Smooth muscle cell (in vitro differentiated cells): ENCODE measurements around the gene CARD8. TPM values are rescaled to one million over a fixed set of nuclear protein-coding genes. Genes with fewer than 3 reads are reported as not detected.

Experiments
- DNase-seq: peaks from one replicate; lab custom pipeline; 2025; ENCODE audit not compliant: unreplicated experiment; lab: John Stamatoyannopoulos, UW
- H2AFZ ChIP-seq: fragments of 200-600 bp; sonication (generic); 2 replicates; pipeline ENCODE4 v1.6.0; 2016; ENCODE audit warnings: antibody characterized with exemption, low read depth, mild to moderate bottlenecking
- H3F3A ChIP-seq: fragments of 200-600 bp; sonication (generic); 2 replicates; pipeline ENCODE4 v1.6.0; 2017; ENCODE audit warnings: antibody characterized with exemption, low read depth
- H3K27ac ChIP-seq: fragments of 200-600 bp; sonication (generic); 2 replicates; pipeline ENCODE4 v1.5.1; 2016; ENCODE audit warnings: low read depth, mild to moderate bottlenecking
- H3K27me3 ChIP-seq: fragments of 200-600 bp; sonication (generic); 2 replicates; pipeline ENCODE4 v1.6.1; 2016; ENCODE audit warnings: low read depth, mild to moderate bottlenecking
- H3K36me3 ChIP-seq: fragments of 200-600 bp; sonication (generic); 2 replicates; pipeline ENCODE4 v1.5.1; 2016; ENCODE audit warnings: low read depth
- H3K4me1 ChIP-seq: fragments of 200-600 bp; sonication (generic); 2 replicates; pipeline ENCODE4 v1.5.1; 2016; ENCODE audit warnings: low read depth
- H3K4me2 ChIP-seq: fragments of 200-600 bp; sonication (generic); 2 replicates; pipeline ENCODE4 v1.6.0; 2016; ENCODE audit warnings: mild to moderate bottlenecking
- H3K4me3 ChIP-seq: fragments of 200-600 bp; sonication (generic); 2 replicates; pipeline ENCODE4 v1.5.1; 2016; ENCODE audit warnings: mild to moderate bottlenecking
- H3K79me2 ChIP-seq: fragments of 200-600 bp; sonication (generic); 2 replicates; pipeline ENCODE4 v1.6.0; 2016; ENCODE audit warnings: low read depth, mild to moderate bottlenecking
- H3K9ac ChIP-seq: fragments of 200-600 bp; sonication (generic); 2 replicates; pipeline ENCODE4 v1.6.0; 2016; ENCODE audit warnings: low read depth
- H3K9me3 ChIP-seq: fragments of 200-600 bp; sonication (generic); replicated peaks from 2 replicates; pipeline ENCODE4 v1.5.1; 2016; ENCODE audit warnings: low read depth
- H4K20me1 ChIP-seq: fragments of 200-600 bp; sonication (generic); 2 replicates; pipeline ENCODE4 v1.6.0; 2016; ENCODE audit warnings: low read depth
- WGBS: methylation state at CpG from one replicate; pipeline ENCODE4 v1.1.7; 2016; ENCODE audit warnings: low lambda C conversion rate; 5-methylcytosine and 5-hydroxymethylcytosine counted together
- polyA plus RNA-seq: library from polyadenylated mRNA; unstranded; fragments of >200 nt; fragmentation: Nextera tagmentation; extraction: Ambion mirVana; gene quantifications from 2 replicates; pipeline ENCODE4 v1.2.1, GENCODE V29; 2016
- total RNA-seq: library from RNA; depleted of rRNA; stranded (reverse); fragments of >200 nt; gene quantifications from 2 replicates; pipeline ENCODE4 v1.2.3, GENCODE V29; 2014
- TF ChIP-seq, protein P1 (sequence below): fragments of 200-600 bp; sonication (generic); IDR thresholded peaks from 2 replicates; pipeline ENCODE4 v1.5.1; 2017; ENCODE audit warnings: borderline replicate concordance, mild to moderate bottlenecking, antibody characterized with exemption; ENCODE audit not compliant: insufficient read depth, poor library complexity, severe bottlenecking

The CARD8 gene
- total and polyA plus RNA-seq, 2 experiments from 2014 or later: 9.0 to 17.7 TPM

GRCh38 chr19:48196321-48196763 is 59.4 kb downstream of the CARD8 start:
- no peak overlapping the region for H3K4me2 ChIP-seq
- H3K27me3 ChIP-seq: no peaks in the 10 kb centered on the region
- no peak overlapping the region for H3K4me3 ChIP-seq
- no peaks in the 10 kb centered on the region for H3K9me3 ChIP-seq
- H3K79me2 ChIP-seq: no peaks in the 10 kb centered on the region
- TF ChIP-seq, protein P1, sequence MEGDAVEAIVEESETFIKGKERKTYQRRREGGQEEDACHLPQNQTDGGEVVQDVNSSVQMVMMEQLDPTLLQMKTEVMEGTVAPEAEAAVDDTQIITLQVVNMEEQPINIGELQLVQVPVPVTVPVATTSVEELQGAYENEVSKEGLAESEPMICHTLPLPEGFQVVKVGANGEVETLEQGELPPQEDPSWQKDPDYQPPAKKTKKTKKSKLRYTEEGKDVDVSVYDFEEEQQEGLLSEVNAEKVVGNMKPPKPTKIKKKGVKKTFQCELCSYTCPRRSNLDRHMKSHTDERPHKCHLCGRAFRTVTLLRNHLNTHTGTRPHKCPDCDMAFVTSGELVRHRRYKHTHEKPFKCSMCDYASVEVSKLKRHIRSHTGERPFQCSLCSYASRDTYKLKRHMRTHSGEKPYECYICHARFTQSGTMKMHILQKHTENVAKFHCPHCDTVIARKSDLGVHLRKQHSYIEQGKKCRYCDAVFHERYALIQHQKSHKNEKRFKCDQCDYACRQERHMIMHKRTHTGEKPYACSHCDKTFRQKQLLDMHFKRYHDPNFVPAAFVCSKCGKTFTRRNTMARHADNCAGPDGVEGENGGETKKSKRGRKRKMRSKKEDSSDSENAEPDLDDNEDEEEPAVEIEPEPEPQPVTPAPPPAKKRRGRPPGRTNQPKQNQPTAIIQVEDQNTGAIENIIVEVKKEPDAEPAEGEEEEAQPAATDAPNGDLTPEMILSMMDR: no peak
- H2AFZ ChIP-seq: no peak overlapping the region
- H3K27ac ChIP-seq: no peak overlapping the region
- no peaks in the 10 kb centered on the region for H4K20me1 ChIP-seq
- H3F3A ChIP-seq: no peaks in the 10 kb centered on the region
- no peaks in the 10 kb centered on the region for H3K36me3 ChIP-seq
- DNase-seq: no peak
- no peaks in the 10 kb centered on the region for H3K4me1 ChIP-seq
- WGBS: 93% methylated on average over 18 of the region's 23 CpGs
- H3K9ac ChIP-seq: no peak overlapping the region

GRCh38 chr19:48194844-48195830 is 60.6 kb downstream of the CARD8 start:
- no peak overlapping the region for H2AFZ ChIP-seq
- H3K4me1 ChIP-seq: no peaks in the 10 kb centered on the region
- no peaks in the 10 kb centered on the region for H3F3A ChIP-seq
- no peaks in the 10 kb centered on the region for H3K79me2 ChIP-seq
- WGBS: 91% methylated on average over 60 of the region's 95 CpGs
- H3K9ac ChIP-seq: no peak overlapping the region
- no peak for DNase-seq
- H3K9me3 ChIP-seq: no peaks in the 10 kb centered on the region
- H3K27ac ChIP-seq: no peak overlapping the region
- no peak overlapping the region for H3K4me2 ChIP-seq
- no peaks in the 10 kb centered on the region for H3K27me3 ChIP-seq
- no peaks in the 10 kb centered on the region for H4K20me1 ChIP-seq
- H3K4me3 ChIP-seq: no peak overlapping the region
- TF ChIP-seq, protein P1: no peak
- H3K36me3 ChIP-seq: no peaks in the 10 kb centered on the region

GRCh38 chr19:48194041-48194843 is 61.5 kb downstream of the CARD8 start:
- Histone ChIP-seq H3K27ac (no peak overlapping the region), H3K4me1 (no peaks in the 10 kb centered on the region), H3K36me3 (no peaks in the 10 kb centered on the region), H3K27me3 (no peaks in the 10 kb centered on the region), H3F3A (no peaks in the 10 kb centered on the region), H4K20me1 (no peaks in the 10 kb centered on the region), H3K9ac (no peak overlapping the region), H3K79me2 (no peaks in the 10 kb centered on the region), H3K4me2 (no peak overlapping the region), H3K4me3 (no peak overlapping the region), H2AFZ (no peak overlapping the region), H3K9me3 (no peaks in the 10 kb centered on the region)
- WGBS: 86% methylated on average over 31 of the region's 36 CpGs
- DNase-seq: no peak
- TF ChIP-seq, protein P1: peak; percentile 53
